ENCODE results near the gene UPK3B. TPM values are rescaled to one million over a fixed set of nuclear protein-coding genes. Genes with fewer than 3 reads are reported as not detected.

Gene UPK3B
- 1.6 and 3.0 TPM in 2 replicates for total RNA-seq

DNA sequence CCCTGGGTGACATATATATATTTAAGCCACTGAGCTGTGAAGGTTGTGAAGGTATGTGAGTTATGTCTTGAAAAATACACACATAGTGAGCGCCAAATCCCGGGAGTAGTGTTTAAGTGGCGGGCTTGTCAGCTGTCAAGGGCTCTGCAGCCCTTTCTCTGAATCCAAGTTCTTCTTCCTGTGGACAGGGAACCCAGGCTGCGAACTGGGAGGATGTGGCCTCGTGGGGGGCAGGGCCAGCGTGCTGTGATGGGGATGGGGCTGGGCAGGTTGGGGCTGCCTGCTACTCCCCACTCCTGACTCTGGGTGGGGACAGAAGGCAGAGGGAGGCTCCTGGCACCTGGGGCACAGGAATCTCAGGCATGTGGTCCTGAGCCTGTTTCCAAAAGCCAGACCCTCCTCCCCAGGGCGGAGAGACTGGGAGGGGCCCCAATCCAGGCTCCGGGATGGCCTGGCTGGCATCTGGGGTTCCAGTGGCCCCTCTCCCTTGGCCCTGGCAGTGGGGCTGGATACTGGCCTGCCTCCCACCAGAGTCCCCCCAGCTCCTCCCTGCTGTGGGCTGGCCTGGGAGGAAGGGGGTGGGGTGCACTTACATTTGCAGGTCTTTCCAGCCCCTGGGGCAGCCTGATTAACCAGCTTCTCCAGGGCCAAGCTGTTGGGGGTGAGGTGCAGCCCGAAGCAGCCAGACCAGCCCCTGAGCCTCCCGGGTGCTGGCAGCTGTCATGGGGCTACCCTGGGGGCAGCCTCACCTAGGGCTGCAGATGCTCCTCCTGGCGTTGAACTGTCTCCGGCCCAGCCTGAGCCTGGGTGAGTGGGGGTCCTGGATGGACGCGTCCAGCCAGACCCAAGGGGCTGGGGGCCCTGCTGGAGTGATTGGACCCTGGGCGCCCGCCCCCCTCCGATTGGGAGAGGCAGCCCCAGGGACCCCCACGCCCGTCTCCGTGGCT lies at the start of gene UPK3B:
UPK3B (plus strand) TSS at position 622 of the 947 bp plus-strand sequence; CDS start at position 723, 101 bp downstream.

DNA sequence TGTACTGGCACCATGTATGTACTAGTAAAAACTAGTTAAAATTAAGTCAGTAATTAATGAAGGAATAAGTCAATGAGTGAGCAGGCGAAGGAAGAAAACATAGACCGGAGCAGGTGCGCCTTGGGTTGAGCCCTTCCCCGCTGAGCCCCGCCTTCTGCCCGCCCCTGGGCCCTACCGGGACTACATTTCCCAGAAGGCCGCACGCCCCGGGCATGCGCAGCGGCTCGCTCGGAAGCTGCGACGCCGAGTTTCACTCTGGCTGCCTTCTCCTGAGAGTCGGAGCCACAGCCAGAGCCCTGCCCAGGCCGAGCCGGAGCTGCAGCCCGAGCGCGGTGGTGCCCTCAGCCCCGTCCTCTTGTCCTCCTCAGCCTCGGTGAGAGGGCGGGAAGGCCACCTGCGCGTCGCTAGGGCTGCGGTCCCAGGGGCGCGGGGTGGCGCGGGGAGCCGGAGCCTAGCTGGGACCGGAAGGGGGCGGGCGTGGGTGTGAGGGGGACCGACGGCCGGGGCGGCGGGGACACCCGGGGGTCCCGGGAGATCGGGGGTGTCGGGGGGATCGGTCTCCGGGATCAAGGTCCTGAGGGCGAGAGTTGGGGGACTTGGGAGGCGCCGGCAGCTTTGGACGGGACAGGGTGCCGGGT lies 48.8 kb upstream of the UPK3B start, which contains the start of gene DTX2:
DTX2 (plus strand) TSS at position 246 of the 638 bp plus-strand sequence. CDS start 18,801 bp downstream, outside the sequence.

GRCh38 chr7:76543197-76543596 lies 32.8 kb downstream of the UPK3B start, which contains the start of gene SPDYE16:
Gene SPDYE16 (minus strand): TSS chr7:76543297. CDS start chr7:76541459, 1,838 bp downstream.

Other genes starting within 250 kb of the UPK3B start
- 1,619 and 1,931 TPM in 2 replicates for gene HSPB1, start 207.9 kb upstream of the UPK3B start, total RNA-seq
- gene YWHAG, start 151.6 kb upstream of the UPK3B start, total RNA-seq, result 68.9 and 78.9 TPM in 2 replicates
- gene SSC4D, start 100.9 kb upstream of the UPK3B start, total RNA-seq, result 3.9 and 4.3 TPM in 2 replicates
- 2.5 and 9.3 TPM in 2 replicates for gene ZP3, start 85.6 kb upstream of the UPK3B start, total RNA-seq
- 31.3 and 45.6 TPM in 2 replicates for gene DTX2, start 48.8 kb upstream of the UPK3B start, total RNA-seq
- gene SPDYE16, start 32.7 kb downstream of the UPK3B start, total RNA-seq, result 0.05 TPM in 1 of 2 replicates, not detected in the other
- gene POMZP3, start 116.7 kb downstream of the UPK3B start, total RNA-seq, result 3.6 and 5.6 TPM in 2 replicates